ENCODE data around the gene PIP4K2B. TPM values are rescaled to one million over a fixed set of nuclear protein-coding genes. Genes with fewer than 3 reads are reported as not detected.

PIP4K2B gene
- total RNA-seq, 2 experiments from 2014 or later = 17.0 to 17.2 TPM

DNA sequence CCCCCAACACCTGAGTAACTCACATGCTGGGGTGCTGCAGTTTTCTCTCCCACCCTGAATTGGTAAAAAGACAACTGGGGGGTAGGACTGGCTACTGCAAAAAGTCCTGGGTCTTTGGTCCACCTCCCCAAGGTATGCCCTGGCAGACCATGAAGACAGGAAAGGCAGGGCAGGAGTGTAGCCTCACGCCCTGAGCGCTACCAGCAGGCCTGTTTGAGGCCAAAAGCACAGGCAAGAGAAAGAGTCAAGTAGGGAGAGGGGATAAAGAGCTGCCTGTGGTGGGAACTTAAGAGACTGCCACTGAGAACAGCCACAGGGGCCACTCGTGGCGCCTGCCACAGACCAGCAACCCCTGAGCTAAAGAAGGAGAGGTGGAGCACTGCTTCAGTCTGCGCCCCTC, 33.0 kb downstream of the PIP4K2B start:
- CTCF ChIA-PET = no interaction called here
- no peaks in the 10 kb centered on the region for H3K27me3 ChIP-seq (ENCODE audit: control insufficient read depth in 1 of 2, insufficient read depth in 2 of 2, low read length in 2 of 2)
- Mint-ChIP-seq H3K27ac (no peak overlapping the region), H3K4me1 (ENCODE audit: low read depth) (peaks cover 2% of the 10 kb centered on the region), H3K9me3 (no peaks in the 10 kb centered on the region), H3K27me3 (no peaks in the 10 kb centered on the region), H3K36me3 (ENCODE audit: low read depth) (peaks cover 96% of the 10 kb centered on the region), H3K4me3 (no peak overlapping the region)
- POLR2A ChIA-PET = no interaction called here
- peaks cover 89% of the 10 kb centered on the region for H3K36me3 ChIP-seq (ENCODE audit: insufficient read depth, low read length)
- ATAC-seq (ENCODE audit: poor library complexity) = no peak
- intact Hi-C loops (cut with DNase I, micrococcal nuclease) = no loop called here
- no peaks in the 10 kb centered on the region for H3K9me3 ChIP-seq (ENCODE audit: control insufficient read depth in 1 of 2, insufficient read depth in 1 of 2, low read length in 2 of 2)
- TF ChIP-seq, protein P1, sequence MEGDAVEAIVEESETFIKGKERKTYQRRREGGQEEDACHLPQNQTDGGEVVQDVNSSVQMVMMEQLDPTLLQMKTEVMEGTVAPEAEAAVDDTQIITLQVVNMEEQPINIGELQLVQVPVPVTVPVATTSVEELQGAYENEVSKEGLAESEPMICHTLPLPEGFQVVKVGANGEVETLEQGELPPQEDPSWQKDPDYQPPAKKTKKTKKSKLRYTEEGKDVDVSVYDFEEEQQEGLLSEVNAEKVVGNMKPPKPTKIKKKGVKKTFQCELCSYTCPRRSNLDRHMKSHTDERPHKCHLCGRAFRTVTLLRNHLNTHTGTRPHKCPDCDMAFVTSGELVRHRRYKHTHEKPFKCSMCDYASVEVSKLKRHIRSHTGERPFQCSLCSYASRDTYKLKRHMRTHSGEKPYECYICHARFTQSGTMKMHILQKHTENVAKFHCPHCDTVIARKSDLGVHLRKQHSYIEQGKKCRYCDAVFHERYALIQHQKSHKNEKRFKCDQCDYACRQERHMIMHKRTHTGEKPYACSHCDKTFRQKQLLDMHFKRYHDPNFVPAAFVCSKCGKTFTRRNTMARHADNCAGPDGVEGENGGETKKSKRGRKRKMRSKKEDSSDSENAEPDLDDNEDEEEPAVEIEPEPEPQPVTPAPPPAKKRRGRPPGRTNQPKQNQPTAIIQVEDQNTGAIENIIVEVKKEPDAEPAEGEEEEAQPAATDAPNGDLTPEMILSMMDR (IDR thresholded peaks at IDR 0.05) = no peak
- H3K4me1 ChIP-seq (ENCODE audit: insufficient read depth, low read length) = peaks cover 4% of the 10 kb centered on the region
- DNase-seq = no peak
- H3K27ac ChIP-seq (ENCODE audit: low read depth in 1 of 2, low read length in 2 of 2) = no peak overlapping the region
- H3K4me3 ChIP-seq (ENCODE audit: low read length) = no peak overlapping the region

DNA sequence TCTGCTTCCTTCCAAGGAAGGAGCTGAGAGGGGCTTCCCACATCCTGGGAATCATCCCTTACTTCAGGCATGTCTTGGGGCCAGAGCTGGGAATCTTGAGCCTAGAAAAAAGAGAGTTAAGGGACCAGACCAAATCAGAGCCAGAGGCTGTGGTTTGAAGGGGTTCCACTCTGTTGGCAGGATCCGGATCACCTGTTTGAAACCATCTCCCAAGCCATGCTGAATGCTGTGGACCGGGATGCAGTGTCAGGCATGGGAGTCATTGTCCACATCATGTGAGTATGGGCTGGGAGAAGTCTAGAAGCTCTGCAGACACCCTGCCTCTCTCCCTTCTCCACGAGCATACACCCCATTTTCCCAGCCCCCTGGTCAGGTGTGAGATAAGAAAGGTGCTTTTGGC, 37.1 kb downstream of the PIP4K2B start:
- H3K4me1 Mint-ChIP-seq (ENCODE audit: low read depth) = peaks cover 4% of the 10 kb centered on the region
- Histone ChIP-seq H3K9me3 (ENCODE audit: control insufficient read depth in 1 of 2, insufficient read depth in 1 of 2, low read length in 2 of 2) (no peaks in the 10 kb centered on the region), H3K36me3 (ENCODE audit: insufficient read depth, low read length) (peaks cover 84% of the 10 kb centered on the region), H3K4me3 (ENCODE audit: low read length) (no peak overlapping the region), H3K27ac (ENCODE audit: low read depth in 1 of 2, low read length in 2 of 2) (no peak overlapping the region), H3K27me3 (ENCODE audit: control insufficient read depth in 1 of 2, insufficient read depth in 2 of 2, low read length in 2 of 2) (no peaks in the 10 kb centered on the region), H3K4me1 (ENCODE audit: insufficient read depth, low read length) (peaks cover 11% of the 10 kb centered on the region)
- no peak for DNase-seq
- H3K36me3 Mint-ChIP-seq (ENCODE audit: low read depth) = peaks cover 82% of the 10 kb centered on the region
- no peaks in the 10 kb centered on the region for H3K9me3 Mint-ChIP-seq
- ChIA-PET POLR2A (interaction anchor here (0.8 kb wide), 1 partner anchor 10 kb away, joined by 3 read pairs; the partner anchor contains the start of gene PSMB3), CTCF (interaction anchor here (0.8 to 0.9 kb wide), 2 partner anchors 37 to 92 kb away, joined by 3 read pairs; partner anchors contain the start of gene RPL23)
- H3K4me3 Mint-ChIP-seq = no peak overlapping the region
- H3K27ac Mint-ChIP-seq = no peak overlapping the region
- ATAC-seq (ENCODE audit: poor library complexity) = no peak
- H3K27me3 Mint-ChIP-seq = no peaks in the 10 kb centered on the region
- TF ChIP-seq, protein P1 (IDR thresholded peaks at IDR 0.05) = no peak
- intact Hi-C loops (cut with DNase I, micrococcal nuclease) = no loop called here

DNA sequence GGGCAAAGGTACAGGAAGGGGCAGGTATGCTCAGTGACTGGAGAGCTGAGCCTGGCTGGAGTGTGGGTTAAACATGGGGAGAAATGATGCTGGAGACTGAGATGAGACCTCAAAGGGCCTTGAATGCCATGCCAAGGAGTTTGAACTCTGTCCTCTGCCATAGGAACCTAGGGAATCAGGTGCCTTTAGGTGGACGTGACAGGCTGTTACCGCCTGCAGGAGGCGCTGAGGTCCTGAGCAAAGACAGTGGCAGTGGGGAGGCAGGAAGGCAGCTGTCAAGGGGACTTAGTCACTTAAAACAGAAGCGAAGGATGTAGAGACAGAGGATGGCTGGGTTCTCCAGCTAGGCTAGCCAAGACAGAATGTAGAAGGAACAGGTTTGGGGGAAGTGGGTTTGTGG, 37.7 kb downstream of the PIP4K2B start:
- peaks cover 76% of the 10 kb centered on the region for H3K36me3 Mint-ChIP-seq (ENCODE audit: low read depth)
- TF ChIP-seq, protein P1 (IDR thresholded peaks at IDR 0.05) = peak; percentile 17
- no peak overlapping the region for H3K4me3 Mint-ChIP-seq
- H3K27me3 Mint-ChIP-seq = no peaks in the 10 kb centered on the region
- ChIA-PET CTCF (interaction anchor here (0.8 to 0.9 kb wide), 2 partner anchors 37 to 92 kb away, joined by 3 read pairs; partner anchors contain the start of gene RPL23), POLR2A (interaction anchor here (0.9 to 1.2 kb wide), 2 partner anchors 9 to 59 kb away, joined by 3 to 5 read pairs; partner anchors contain the start of gene PSMB3)
- Histone ChIP-seq H3K9me3 (ENCODE audit: control insufficient read depth in 1 of 2, insufficient read depth in 1 of 2, low read length in 2 of 2) (no peaks in the 10 kb centered on the region), H3K4me1 (ENCODE audit: insufficient read depth, low read length) (peaks cover 11% of the 10 kb centered on the region), H3K36me3 (ENCODE audit: insufficient read depth, low read length) (peaks cover 86% of the 10 kb centered on the region), H3K4me3 (ENCODE audit: low read length) (no peak overlapping the region), H3K27ac (ENCODE audit: low read depth in 1 of 2, low read length in 2 of 2) (no peak overlapping the region), H3K27me3 (ENCODE audit: control insufficient read depth in 1 of 2, insufficient read depth in 2 of 2, low read length in 2 of 2) (no peaks in the 10 kb centered on the region)
- H3K9me3 Mint-ChIP-seq = no peaks in the 10 kb centered on the region
- ATAC-seq (ENCODE audit: poor library complexity) (peak; percentile 48), DNase-seq (peak in 5 of 14 experiments; percentile 22 to 59 (median 35))
- H3K4me1 Mint-ChIP-seq (ENCODE audit: low read depth) = peaks cover 4% of the 10 kb centered on the region
- intact Hi-C loops (cut with DNase I, micrococcal nuclease) = loop anchor here in 1 of 2 experiments (1.0 kb wide), 1 partner anchor 392 kb away; no protein-coding TSS in a partner anchor
- H3K27ac Mint-ChIP-seq = peak overlapping the region; percentile 21

Data from CD4-positive, alpha-beta T cell (primary cell).